CD8-positive, alpha-beta memory T cell (primary cell): ENCODE measurements around the gene MTRFR. TPM values are rescaled to one million over a fixed set of nuclear protein-coding genes. Genes with fewer than 3 reads are reported as not detected.
"Not testable (repeated sequence)": the region's sequence is repeated elsewhere in the genome, so short reads cannot be mapped to it uniquely, and the experiment has no call there.

Experiments
- CTCF ChIA-PET: fragments of 350-600 bp; sonication (Branson Sonifier 250); formaldehyde crosslinking; loops from one replicate; lab custom pipeline; 2021; ENCODE audit warnings: antibody characterized with exemption; lab: Charles Lee
- POLR2A ChIA-PET: fragments of 350-600 bp; sonication (Branson Sonifier 250); formaldehyde crosslinking; loops from one replicate; lab custom pipeline; 2021; ENCODE audit warnings: antibody characterized with exemption; lab: Charles Lee
- DNase-seq, 5 donors: peaks; one replicate each; pipeline versions ENCODE4 v3.0.0 to v3.0.0-alpha.2; 2020 to 2022; ENCODE audit warnings: mixed read lengths in 1 of 5
- H3K27ac ChIP-seq: one replicate; pipeline ENCODE4 v1.7.0; 2013; ENCODE audit warnings: low read depth, mild to moderate bottlenecking, low read length, moderate library complexity
- H3K27me3 ChIP-seq: 2 replicates; pipeline ENCODE4 v1.7.0; 2013; ENCODE audit warnings: low read length, mild to moderate bottlenecking; ENCODE audit not compliant: insufficient read depth, poor library complexity, severe bottlenecking
- H3K36me3 ChIP-seq: 2 replicates; pipeline ENCODE4 v1.7.0; 2013; ENCODE audit warnings: mild to moderate bottlenecking, low read length, moderate library complexity; ENCODE audit not compliant: insufficient read depth
- H3K4me1 ChIP-seq: 2 replicates; pipeline ENCODE4 v1.7.0; 2013; ENCODE audit warnings: mild to moderate bottlenecking, low read length, moderate library complexity; ENCODE audit not compliant: insufficient read depth
- H3K4me3 ChIP-seq: 2 replicates; pipeline ENCODE4 v1.7.0; 2013; ENCODE audit warnings: mild to moderate bottlenecking, low read length
- H3K9me3 ChIP-seq: 2 replicates; pipeline ENCODE4 v1.7.0; 2013; ENCODE audit warnings: mild to moderate bottlenecking, low read length
- H3K27ac Mint-ChIP-seq, 8 donors: one replicate each; pipeline ENCODE4 v1.8.0; 2020 to 2021; ENCODE audit warnings: mixed read lengths in 8 of 8, mild to moderate bottlenecking in 6 of 8, inconsistent platforms in 3 of 8, moderate library complexity in 3 of 8
- H3K27me3 Mint-ChIP-seq, 2 donors: one replicate each; pipeline ENCODE4 v1.8.0; 2020 to 2021; ENCODE audit warnings: mixed read lengths in 2 of 2, mild to moderate bottlenecking in 1 of 2, moderate library complexity in 1 of 2
- H3K36me3 Mint-ChIP-seq, 3 donors: one replicate each; pipeline ENCODE4 v1.8.0; 2020 to 2021; ENCODE audit warnings: mixed read lengths in 3 of 3, inconsistent platforms in 1 of 3, mild to moderate bottlenecking in 1 of 3
- H3K4me1 Mint-ChIP-seq, 3 donors: one replicate each; pipeline ENCODE4 v1.8.0; 2020 to 2021; ENCODE audit warnings: mixed read lengths in 3 of 3, inconsistent platforms in 1 of 3, mild to moderate bottlenecking in 1 of 3
- H3K4me3 Mint-ChIP-seq, 7 donors: one replicate each; pipeline ENCODE4 v1.8.0; 2020 to 2021; ENCODE audit warnings: mixed read lengths in 7 of 7, mild to moderate bottlenecking in 6 of 7, moderate library complexity in 4 of 7, inconsistent platforms in 2 of 7
- H3K9me3 Mint-ChIP-seq, 5 donors: one replicate each; pipeline ENCODE4 v1.8.0; 2020 to 2022; ENCODE audit warnings: mixed read lengths in 5 of 5, mild to moderate bottlenecking in 3 of 5, moderate library complexity in 2 of 5, inconsistent platforms in 1 of 5
- polyA plus RNA-seq: library from polyadenylated mRNA; unstranded; fragments of 300-500 nt; fragmentation: Illumina TruSeq; gene quantifications from one replicate; pipeline ENCODE4 v1.2.3, GENCODE V29; 2021
- total RNA-seq, 2 experiments: library from RNA; stranded (reverse); gene quantifications; one replicate each; pipeline ENCODE4 v1.2.3, GENCODE V29; 2021

Gene MTRFR
- total RNA-seq = 10 to 100 TPM; 26.6 TPM
- polyA plus RNA-seq = 51.4 TPM

GRCh38 chr12:123232807-123233504 is at the start of gene MTRFR, which contains the start of gene MPHOSPH9:
Gene MTRFR, plus strand, starts transcription at chr12:123233436. Its CDS starts 20,239 bp downstream, at chr12:123253675.
Gene MPHOSPH9, minus strand, starts transcription at chr12:123233141. Its CDS starts 2,777 bp downstream, at chr12:123230364.
- Histone ChIP-seq H3K27me3 (no peaks in the 10 kb centered on the region), H3K9me3 (no peaks in the 10 kb centered on the region), H3K4me3 (peak within 1 kb of the TSS; percentile 91), H3K36me3 (no peaks in the 10 kb centered on the region), H3K27ac (peak within 1 kb of the TSS; percentile 91), H3K4me1 (peaks cover 78% of the 10 kb centered on the region)
- Mint-ChIP-seq H3K36me3 (peaks cover 0 to 38% (median 0%) of the 10 kb centered on the region in 3 donors), H3K27ac (peak within 1 kb of the TSS; percentile 93 to 99 (median 98)), H3K27me3 (peaks cover 0 to 2% of the 10 kb centered on the region in 2 donors), H3K9me3 (peaks cover 0 to 2% (median 0%) of the 10 kb centered on the region in 5 donors), H3K4me1 (peaks cover 62 to 90% (median 89%) of the 10 kb centered on the region in 3 donors), H3K4me3 (peak within 1 kb of the TSS; percentile 92 to 100 (median 99))
- ChIA-PET CTCF (interaction anchor here (0.7 to 11.9 kb wide), 11 partner anchors 9 to 439 kb away, joined by 3 to 113 read pairs (median 4); no protein-coding TSS in a partner anchor), POLR2A (interaction anchor here (0.5 to 3.4 kb wide), 30 partner anchors 10 to 1691 kb away, joined by 3 to 69 read pairs (median 6); partner anchors contain the start of genes ABCB9, ARL6IP4, BCL7A and DDX55)
- DNase-seq = peak; percentile 97 to 100 (median 100)

GRCh38 chr12:123187637-123188036 is 45.6 kb upstream of the MTRFR start:
- H3K4me1 ChIP-seq = no peaks in the 10 kb centered on the region
- Mint-ChIP-seq H3K27ac (peak overlapping the region in 2 of 8 donors; percentile 32 to 46), H3K4me1 (peaks cover 0 to 2% (median 0%) of the 10 kb centered on the region in 3 donors), H3K4me3 (no peak overlapping the region), H3K36me3 (peaks cover 3 to 64% (median 19%) of the 10 kb centered on the region in 3 donors), H3K27me3 (no peaks in the 10 kb centered on the region), H3K9me3 (no peaks in the 10 kb centered on the region)
- no peak overlapping the region for H3K4me3 ChIP-seq
- POLR2A ChIA-PET = interaction anchor here (0.6 to 1.3 kb wide), 2 partner anchors 11 to 46 kb away, joined by 3 to 5 read pairs; partner anchors contain the start of genes MPHOSPH9 and MTRFR
- DNase-seq = no peak
- H3K27ac ChIP-seq = no peak overlapping the region
- CTCF ChIA-PET = no interaction called here
- peaks cover 36% of the 10 kb centered on the region for H3K36me3 ChIP-seq
- no peaks in the 10 kb centered on the region for H3K9me3 ChIP-seq
- H3K27me3 ChIP-seq = no peaks in the 10 kb centered on the region

GRCh38 chr12:123199936-123200335 is 33.3 kb upstream of the MTRFR start:
- no peaks in the 10 kb centered on the region for H3K27me3 ChIP-seq
- DNase-seq = no peak
- no peak overlapping the region for H3K27ac ChIP-seq
- Mint-ChIP-seq H3K36me3 (peaks cover 4 to 65% (median 10%) of the 10 kb centered on the region in 3 donors), H3K4me1 (peaks cover 8 to 14% (median 10%) of the 10 kb centered on the region in 3 donors), H3K27me3 (no peaks in the 10 kb centered on the region), H3K4me3 (no peak overlapping the region), H3K27ac (peak overlapping the region in 6 of 8 donors; percentile 9 to 87 (median 76)), H3K9me3 (no peaks in the 10 kb centered on the region)
- peaks cover 13% of the 10 kb centered on the region for H3K4me1 ChIP-seq
- no peaks in the 10 kb centered on the region for H3K9me3 ChIP-seq
- ChIA-PET POLR2A (no interaction called here), CTCF (interaction anchor here (0.5 kb wide), 1 partner anchor 470 kb away, joined by 3 read pairs; the partner anchor contains the start of gene HCAR1)
- peaks cover 10% of the 10 kb centered on the region for H3K36me3 ChIP-seq
- H3K4me3 ChIP-seq = no peak overlapping the region

GRCh38 chr12:123200414-123200813 is 32.8 kb upstream of the MTRFR start:
- Mint-ChIP-seq H3K4me1 (peaks cover 8 to 14% (median 10%) of the 10 kb centered on the region in 3 donors), H3K9me3 (no peaks in the 10 kb centered on the region), H3K36me3 (peaks cover 4 to 64% (median 11%) of the 10 kb centered on the region in 3 donors), H3K4me3 (no peak overlapping the region), H3K27ac (peak overlapping the region in 7 of 8 donors; percentile 9 to 87 (median 77)), H3K27me3 (no peaks in the 10 kb centered on the region)
- no peak overlapping the region for H3K4me3 ChIP-seq
- peak in 1 of 5 donors; percentile 30 for DNase-seq
- no peaks in the 10 kb centered on the region for H3K27me3 ChIP-seq
- ChIA-PET CTCF (no interaction called here), POLR2A (no interaction called here)
- H3K4me1 ChIP-seq = peaks cover 13% of the 10 kb centered on the region
- peaks cover 11% of the 10 kb centered on the region for H3K36me3 ChIP-seq
- no peaks in the 10 kb centered on the region for H3K9me3 ChIP-seq
- no peak overlapping the region for H3K27ac ChIP-seq

GRCh38 chr12:123206794-123207193 is 26.4 kb upstream of the MTRFR start:
- H3K27ac ChIP-seq, H3K4me3 Mint-ChIP-seq, H3K9me3 ChIP-seq, H3K4me1 Mint-ChIP-seq, DNase-seq, H3K4me1 ChIP-seq, H3K27me3 Mint-ChIP-seq, POLR2A ChIA-PET, H3K27me3 ChIP-seq, H3K4me3 ChIP-seq, H3K9me3 Mint-ChIP-seq: not testable (repeated sequence)
- peaks cover 8 to 69% (median 15%) of the 10 kb centered on the region in 3 donors for H3K36me3 Mint-ChIP-seq
- peak overlapping the region in 1 of 8 donors; percentile 9 for H3K27ac Mint-ChIP-seq
- H3K36me3 ChIP-seq = peaks cover 16% of the 10 kb centered on the region
- CTCF ChIA-PET = interaction anchor here (4.2 kb wide), 1 partner anchor 31 kb away, joined by 14 read pairs; no protein-coding TSS in a partner anchor

GRCh38 chr12:123207815-123208214 is 25.4 kb upstream of the MTRFR start:
- H3K4me1 Mint-ChIP-seq, H3K4me3 Mint-ChIP-seq, H3K27me3 Mint-ChIP-seq, H3K4me1 ChIP-seq, H3K9me3 ChIP-seq, H3K27ac ChIP-seq, POLR2A ChIA-PET, H3K27me3 ChIP-seq, H3K4me3 ChIP-seq, CTCF ChIA-PET, DNase-seq, H3K27ac Mint-ChIP-seq, H3K9me3 Mint-ChIP-seq: not testable (repeated sequence)
- H3K36me3 ChIP-seq = peaks cover 12% of the 10 kb centered on the region
- H3K36me3 Mint-ChIP-seq = peaks cover 7 to 65% (median 14%) of the 10 kb centered on the region in 3 donors

- H3K9me3 ChIP-seq = no peaks in the 10 kb centered on the region
- CTCF ChIA-PET = interaction anchor here (0.7 to 11.6 kb wide), 4 partner anchors 14 to 360 kb away, joined by 3 to 113 read pairs (median 4); partner anchors contain the start of genes MPHOSPH9 and MTRFR
- peaks cover 14% of the 10 kb centered on the region for H3K36me3 ChIP-seq
- H3K36me3 Mint-ChIP-seq = peaks cover 0 to 50% (median 9%) of the 10 kb centered on the region in 3 donors
- no peaks in the 10 kb centered on the region for H3K9me3 Mint-ChIP-seq
- peak; percentile 29 to 79 (median 59) for DNase-seq
- POLR2A ChIA-PET = interaction anchor here (0.7 to 4.0 kb wide), 5 partner anchors 10 to 179 kb away, joined by 3 to 69 read pairs (median 3); partner anchors contain the start of genes MPHOSPH9 and MTRFR
- peak overlapping the region; percentile 48 for H3K27ac ChIP-seq
- H3K4me3 Mint-ChIP-seq = peak overlapping the region; percentile 31 to 92 (median 88)
- H3K4me1 ChIP-seq = peaks cover 26% of the 10 kb centered on the region
- H3K27ac Mint-ChIP-seq = peak overlapping the region; percentile 53 to 98 (median 94)
- peaks cover 28 to 45% (median 39%) of the 10 kb centered on the region in 3 donors for H3K4me1 Mint-ChIP-seq
- H3K27me3 Mint-ChIP-seq = peaks cover 0 to 1% of the 10 kb centered on the region in 2 donors
- peak overlapping the region; percentile 58 for H3K4me3 ChIP-seq
- H3K27me3 ChIP-seq = no peaks in the 10 kb centered on the region
These were observed 10.0 kb upstream of the MTRFR start for GRCh38 chr12:123223241-123223668.
